IMR-90 (cell line): ENCODE results near the gene SEMA6A. TPM values are rescaled to one million over a fixed set of nuclear protein-coding genes. Genes with fewer than 3 reads are reported as not detected.
"Not testable (repeated sequence)": the region's sequence is repeated elsewhere in the genome, so short reads cannot be mapped to it uniquely, and the experiment has no call there.

Experiments
- ATAC-seq: fragments of 200-7000 bp; cut with Tn5 transposase; 2 replicates; pipeline ENCODE4 v1.9.1; 2020; ENCODE audit warnings: low read depth, mild to moderate bottlenecking, moderate library complexity
- BruUV-seq: library from RNA; stranded (reverse); fragments of 400-500 nt; replicated peaks from 2 replicates; lab custom pipeline; 2021; lab: Mats Ljungman, UMichigan
- CTCF ChIA-PET: fragments of 300-600 bp; formaldehyde crosslinking; extraction: SDS; loops from one replicate; lab custom pipeline; 2021; ENCODE audit warnings: antibody characterized with exemption; lab: Yijun Ruan, JAX
- POLR2A ChIA-PET: fragments of 300-600 bp; sonication (Branson Sonifier 250); formaldehyde crosslinking; loops from one replicate; lab custom pipeline; 2022; ENCODE audit warnings: antibody characterized with exemption; ENCODE audit not compliant: unreplicated experiment; lab: Charles Lee
- DNase-seq: peaks from one replicate; pipeline ENCODE4 v3.0.0; 2013
- H2AFZ ChIP-seq: replicated peaks from 2 replicates; pipeline ENCODE3; 2013; ENCODE audit warnings: low read length, mild to moderate bottlenecking; ENCODE audit not compliant: poor library complexity
- H2AK5ac ChIP-seq: 2 replicates; pipeline ENCODE4 v1.6.1; 2013; ENCODE audit warnings: low read depth, low read length, inconsistent platforms
- H2AK9ac ChIP-seq: replicated peaks from 2 replicates; pipeline ENCODE3; 2013; ENCODE audit warnings: mild to moderate bottlenecking, low read depth, low read length, moderate library complexity; ENCODE audit not compliant: poor library complexity
- H2BK120ac ChIP-seq: 2 replicates; pipeline ENCODE4 v1.6.1; 2013; ENCODE audit warnings: low read depth, low read length, inconsistent platforms
- H2BK15ac ChIP-seq: 3 replicates; pipeline ENCODE4 v1.6.1; 2013; ENCODE audit warnings: low read depth, low read length, inconsistent platforms
- H2BK20ac ChIP-seq: 2 replicates; pipeline ENCODE4 v1.6.1; 2013; ENCODE audit warnings: low read depth, mild to moderate bottlenecking, inconsistent platforms, low read length, moderate library complexity
- H2BK5ac ChIP-seq: 2 replicates; pipeline ENCODE4 v1.6.1; 2013; ENCODE audit warnings: mild to moderate bottlenecking, low read depth, low read length, inconsistent platforms; ENCODE audit not compliant: poor library complexity, severe bottlenecking
- H3K14ac ChIP-seq: replicated peaks from 2 replicates; pipeline ENCODE4 v1.6.1; 2013; ENCODE audit warnings: low read depth, low read length, inconsistent platforms
- H3K18ac ChIP-seq: 2 replicates; pipeline ENCODE4 v1.6.1; 2013; ENCODE audit warnings: low read depth, low read length, control low read depth
- H3K23ac ChIP-seq: 2 replicates; pipeline ENCODE4 v1.6.1; 2013; ENCODE audit warnings: low read depth, low read length, inconsistent platforms
- H3K27ac ChIP-seq: 2 replicates; pipeline ENCODE4 v1.5.1; 2013; ENCODE audit warnings: mild to moderate bottlenecking, control low read depth, low read length; ENCODE audit not compliant: insufficient read depth
- H3K27me3 ChIP-seq: 2 replicates; pipeline ENCODE4 v1.6.1; 2013; ENCODE audit warnings: low read length; ENCODE audit not compliant: control insufficient read depth, insufficient read depth
- H3K36me3 ChIP-seq: 2 replicates; pipeline ENCODE4 v1.6.1; 2013; ENCODE audit warnings: low read length, mixed read lengths; ENCODE audit not compliant: control insufficient read depth, insufficient read depth
- H3K4ac ChIP-seq: 2 replicates; pipeline ENCODE4 v1.6.1; 2013; ENCODE audit warnings: low read depth, low read length, inconsistent platforms
- H3K4me1 ChIP-seq: 2 replicates; pipeline ENCODE4 v1.6.1; 2013; ENCODE audit warnings: low read length, mixed read lengths; ENCODE audit not compliant: control insufficient read depth, insufficient read depth
- H3K4me2 ChIP-seq: 2 replicates; pipeline ENCODE4 v1.6.1; 2013; ENCODE audit warnings: low read depth, mild to moderate bottlenecking, control low read depth, low read length, moderate library complexity
- H3K4me3 ChIP-seq: 2 replicates; pipeline ENCODE4 v1.5.1; 2013; ENCODE audit warnings: low read depth, mild to moderate bottlenecking, control low read depth, low read length, moderate library complexity; ENCODE audit not compliant: insufficient read depth
- H3K56ac ChIP-seq: 2 replicates; pipeline ENCODE4 v1.6.1; 2013; ENCODE audit warnings: low read length, inconsistent platforms; ENCODE audit not compliant: insufficient read depth; ENCODE audit errors: extremely low read depth
- H3K79me1 ChIP-seq, 2 experiments: 2 replicates each; pipeline ENCODE4 v1.6.1; 2013; ENCODE audit warnings: low read length in 2 of 2, inconsistent platforms in 1 of 2, low read depth in 1 of 2
- H3K9ac ChIP-seq: 2 replicates; pipeline ENCODE4 v1.6.1; 2013; ENCODE audit warnings: low read depth, low read length, control low read depth
- H3K9me1 ChIP-seq: 2 replicates; pipeline ENCODE4 v1.6.1; 2013; ENCODE audit warnings: low read length, inconsistent platforms; ENCODE audit not compliant: insufficient read depth
- H3K9me3 ChIP-seq: 2 replicates; pipeline ENCODE4 v1.6.1; 2013; ENCODE audit warnings: low read length; ENCODE audit not compliant: control insufficient read depth, insufficient read depth
- H4K20me1 ChIP-seq: 2 replicates; pipeline ENCODE4 v1.6.1; 2013; ENCODE audit warnings: low read length, inconsistent platforms; ENCODE audit not compliant: insufficient read depth
- H4K5ac ChIP-seq: 2 replicates; pipeline ENCODE4 v1.6.1; 2013; ENCODE audit warnings: mild to moderate bottlenecking, low read depth, low read length, control low read depth
- H4K8ac ChIP-seq, 2 experiments: 2 replicates each; pipeline ENCODE4 v1.6.1; 2013; ENCODE audit warnings: low read depth in 2 of 2, low read length in 2 of 2, control low read depth in 1 of 2, inconsistent platforms in 1 of 2
- H4K91ac ChIP-seq: 2 replicates; pipeline ENCODE4 v1.6.1; 2013; ENCODE audit warnings: low read depth, low read length, inconsistent platforms; ENCODE audit not compliant: insufficient read depth
- NFE2L2 ChIP-seq: fragments of 150-350 bp; IDR thresholded peaks from 2 replicates; pipeline ENCODE4 v1.6.1; 2016; ENCODE audit warnings: low read depth, mild to moderate bottlenecking, low read length
- WGBS, 2 experiments: methylation state at CpG; one replicate each; pipeline versions ENCODE4 v1.1.5 to v1.1.7; 2013; ENCODE audit warnings: missing lambda C conversion rate in 2 of 2; ENCODE audit not compliant: insufficient read length in 1 of 2; ENCODE audit errors: extremely low coverage in 2 of 2; 5-methylcytosine and 5-hydroxymethylcytosine counted together
- dilution Hi-C: fragments of 300-500 bp; cut with HindIII; formaldehyde crosslinking; loops from one replicate; pipeline ENCODE4 v1.14.3; 2018; ENCODE audit warnings: low sequenced_read_pairs; ENCODE audit not compliant: unreplicated experiment
- in situ Hi-C: fragments of 300-500 bp; cut with MboI; formaldehyde crosslinking; loops from 3 replicates; pipeline ENCODE4 v1.14.3; 2019; ENCODE audit warnings: low sequenced_read_pairs, inconsistent platforms, mixed read lengths
- intact Hi-C: fragments of 100-400 bp; cut with micrococcal nuclease; formaldehyde crosslinking; loops from 2 replicates; pipeline ENCODE4 v1.10.0; 2022
- polyA plus RNA-seq, 3 experiments: library from polyadenylated mRNA; depleted of rRNA; stranded (reverse); fragments of >200 nt; gene quantifications; 2 replicates each; pipeline ENCODE4 v1.2.3, GENCODE V29; 2012; ENCODE audit warnings: low replicate concordance in 1 of 3
- total RNA-seq: library from RNA; depleted of rRNA; stranded (reverse); fragments of >200 nt; gene quantifications from 2 replicates; pipeline ENCODE4 v1.2.3, GENCODE V29; 2012

The SEMA6A gene
- total and polyA plus RNA-seq, 2 of the 4 experiments (the other 2 are of a cell fraction): 0.27 to 0.36 TPM

GRCh38 chr5:116524051-116524904 lies 50.3 kb downstream of the SEMA6A start:
- Histone ChIP-seq H4K20me1 (no peaks in the 10 kb centered on the region), H3K27ac (no peak overlapping the region), H3K9ac (no peak overlapping the region), H4K8ac (no peak overlapping the region), H3K14ac (no peak overlapping the region), H4K91ac (no peak overlapping the region), H4K5ac (no peak overlapping the region), H3K4me2 (no peak overlapping the region), H3K18ac (no peak overlapping the region), H2AFZ (no peak overlapping the region), H3K4me3 (no peak overlapping the region), H3K9me1 (no peaks in the 10 kb centered on the region), H3K27me3 (no peaks in the 10 kb centered on the region), H3K4ac (no peak overlapping the region), H2BK15ac (no peak overlapping the region), H3K36me3 (no peaks in the 10 kb centered on the region), H3K56ac (no peak overlapping the region), H2AK5ac (no peak overlapping the region), H2AK9ac (no peak overlapping the region), H3K4me1 (no peaks in the 10 kb centered on the region), H3K9me3 (no peaks in the 10 kb centered on the region), H2BK20ac (no peak overlapping the region), H3K79me1 (no peaks in the 10 kb centered on the region), H2BK120ac (no peak overlapping the region), H2BK5ac (no peak overlapping the region), H3K23ac (no peak overlapping the region)
- dilution Hi-C loops: no loop called here
- ChIA-PET CTCF (interaction anchor here (0.7 kb wide), 1 partner anchor 22 kb away, joined by 3 read pairs; no protein-coding TSS in a partner anchor), POLR2A (no interaction called here)
- no peak for TF ChIP-seq NFE2L2
- in situ Hi-C loops: no loop called here
- intact Hi-C loops: no loop called here
- no TSS peak for BruUV-seq
- ATAC-seq (no peak), DNase-seq (no peak)
- WGBS, 2 experiments: no CpG with 5 or more reads among the region's 3 CpGs

- H4K20me1 ChIP-seq, intact Hi-C loops, DNase-seq, H3K27me3 ChIP-seq, dilution Hi-C loops, H3K14ac ChIP-seq, H3K4ac ChIP-seq, CTCF ChIA-PET, H3K9ac ChIP-seq, H4K91ac ChIP-seq, H2BK120ac ChIP-seq, POLR2A ChIA-PET, H2BK15ac ChIP-seq, H3K4me1 ChIP-seq, in situ Hi-C loops, H3K79me1 ChIP-seq, ATAC-seq, H3K27ac ChIP-seq, H3K56ac ChIP-seq, BruUV-seq, H3K18ac ChIP-seq, H2AK9ac ChIP-seq, H3K9me3 ChIP-seq, H3K23ac ChIP-seq, H2BK5ac ChIP-seq, H4K8ac ChIP-seq, H4K5ac ChIP-seq, H3K9me1 ChIP-seq, H2AK5ac ChIP-seq, H2BK20ac ChIP-seq, H3K36me3 ChIP-seq, H2AFZ ChIP-seq, H3K4me3 ChIP-seq, H3K4me2 ChIP-seq: not testable (repeated sequence)
- WGBS, 2 experiments: 83% methylated on average over 4 of the region's 11 CpGs; no CpG with 5 or more reads in 1 of the 2 experiments
Observed at GRCh38 chr5:116523182-116523581, 51.4 kb downstream of the SEMA6A start.
